NCI-H1417 (cell line): ENCODE data around the gene RDH16.
"Not testable (repeated sequence)": the region's sequence is repeated elsewhere in the genome, so short reads cannot be mapped to it uniquely, and the experiment has no call there.

Source experiments
- DNase-seq, 3 experiments: peaks; one replicate each; lab custom pipeline; 2025; lab: John Stamatoyannopoulos, UW

RDH16 gene

GRCh38 chr12:56921346-56921745 lies 36.1 kb downstream of the RDH16 start:
- DNase-seq: no peak

GRCh38 chr12:56918139-56918538 lies 39.3 kb downstream of the RDH16 start:
- DNase-seq: not testable (repeated sequence)

- no peak for DNase-seq
Observed at GRCh38 chr12:56916996-56917333, 40.4 kb downstream of the RDH16 start.

GRCh38 chr12:56916296-56916995 lies 41.0 kb downstream of the RDH16 start:
- DNase-seq: no peak

- no peak for DNase-seq
Observed at GRCh38 chr12:56914724-56915123, 42.7 kb downstream of the RDH16 start.

GRCh38 chr12:56914256-56914655 lies 43.2 kb downstream of the RDH16 start:
- no peak for DNase-seq

GRCh38 chr12:56909403-56909802 lies 48.0 kb downstream of the RDH16 start:
- not testable (repeated sequence) for DNase-seq

- no peak for DNase-seq
Observed at GRCh38 chr12:56908136-56908535, 49.3 kb downstream of the RDH16 start.

GRCh38 chr12:56905852-56906251 lies 51.6 kb downstream of the RDH16 start:
- DNase-seq: no peak

GRCh38 chr12:56903374-56903773 lies 54.0 kb downstream of the RDH16 start:
- no peak for DNase-seq
